ENCODE results near the gene THAP4.

- no peak for TF ChIP-seq POLR2A (IDR thresholded peaks at IDR 0.05)
- no peak for TF ChIP-seq CTCF (IDR thresholded peaks at IDR 0.05)
These were observed 25.9 kb downstream of the THAP4 start for GRCh38 chr2:241611062-241611461.

Data from tibial nerve (tissue), 3 donors.